CD4-positive, alpha-beta T cell treated with Interleukin-10 for 1 hour (primary cell): Measurements from ENCODE around the gene VAMP5.
"Not testable (repeated sequence)": the region's sequence is repeated elsewhere in the genome, so short reads cannot be mapped to it uniquely, and the experiment has no call there.

Experiments
- DNase-seq: peaks from one replicate; pipeline ENCODE4 v3.0.0-alpha.2; 2020

The VAMP5 gene

GRCh38 chr2:85584354-85584856 lies at the start of gene VAMP5:
Gene VAMP5 (plus strand): TSS chr2:85584431. CDS start chr2:85584491, 60 bp downstream.
- DNase-seq, result peak; percentile 58

- DNase-seq, result no peak
These were observed 49.4 kb upstream of the VAMP5 start for GRCh38 chr2:85534881-85535280.

- no peak for DNase-seq
These were observed 47.8 kb upstream of the VAMP5 start for GRCh38 chr2:85536479-85536878.

GRCh38 chr2:85537600-85538506 lies 46.4 kb upstream of the VAMP5 start:
- DNase-seq, result peak; percentile 25

GRCh38 chr2:85538507-85539360 lies 45.5 kb upstream of the VAMP5 start, which contains the start of gene MAT2A:
Gene MAT2A (plus strand): TSS chr2:85539168. CDS start chr2:85539288, 120 bp downstream.
- peak; percentile 91 for DNase-seq

- peak; percentile 79 for DNase-seq
These were observed 44.7 kb upstream of the VAMP5 start for GRCh38 chr2:85539361-85540132.

- DNase-seq, result no peak
These were observed 44.0 kb upstream of the VAMP5 start for GRCh38 chr2:85540133-85540648.

- no peak for DNase-seq
These were observed 43.0 kb upstream of the VAMP5 start for GRCh38 chr2:85541262-85541661.

- DNase-seq, result no peak
These were observed 42.3 kb upstream of the VAMP5 start for GRCh38 chr2:85541753-85542457.

- no peak for DNase-seq
These were observed 41.5 kb upstream of the VAMP5 start for GRCh38 chr2:85542777-85543176.

GRCh38 chr2:85544254-85544691 lies 40.0 kb upstream of the VAMP5 start:
- not testable (repeated sequence) for DNase-seq

GRCh38 chr2:85544915-85545779 lies 39.1 kb upstream of the VAMP5 start:
- not testable (repeated sequence) for DNase-seq

GRCh38 chr2:85545780-85546240 lies 38.4 kb upstream of the VAMP5 start:
- no peak for DNase-seq

- no peak for DNase-seq
These were observed 37.0 kb upstream of the VAMP5 start for GRCh38 chr2:85547089-85547858.

GRCh38 chr2:85547859-85548607 lies 36.2 kb upstream of the VAMP5 start:
- no peak for DNase-seq

- no peak for DNase-seq
These were observed 35.7 kb upstream of the VAMP5 start for GRCh38 chr2:85548608-85548900.

- no peak for DNase-seq
These were observed 35.1 kb upstream of the VAMP5 start for GRCh38 chr2:85549095-85549494.

GRCh38 chr2:85549826-85550225 lies 34.4 kb upstream of the VAMP5 start:
- DNase-seq, result no peak

GRCh38 chr2:85550486-85550885 lies 33.7 kb upstream of the VAMP5 start:
- no peak for DNase-seq
